Measurements from ENCODE around the gene CEP295NL. TPM values are rescaled to one million over a fixed set of nuclear protein-coding genes. Genes with fewer than 3 reads are reported as not detected.
"Not testable (repeated sequence)": the region's sequence is repeated elsewhere in the genome, so short reads cannot be mapped to it uniquely, and the experiment has no call there.

CEP295NL gene
- total RNA-seq: not detected in 2 replicates

DNA sequence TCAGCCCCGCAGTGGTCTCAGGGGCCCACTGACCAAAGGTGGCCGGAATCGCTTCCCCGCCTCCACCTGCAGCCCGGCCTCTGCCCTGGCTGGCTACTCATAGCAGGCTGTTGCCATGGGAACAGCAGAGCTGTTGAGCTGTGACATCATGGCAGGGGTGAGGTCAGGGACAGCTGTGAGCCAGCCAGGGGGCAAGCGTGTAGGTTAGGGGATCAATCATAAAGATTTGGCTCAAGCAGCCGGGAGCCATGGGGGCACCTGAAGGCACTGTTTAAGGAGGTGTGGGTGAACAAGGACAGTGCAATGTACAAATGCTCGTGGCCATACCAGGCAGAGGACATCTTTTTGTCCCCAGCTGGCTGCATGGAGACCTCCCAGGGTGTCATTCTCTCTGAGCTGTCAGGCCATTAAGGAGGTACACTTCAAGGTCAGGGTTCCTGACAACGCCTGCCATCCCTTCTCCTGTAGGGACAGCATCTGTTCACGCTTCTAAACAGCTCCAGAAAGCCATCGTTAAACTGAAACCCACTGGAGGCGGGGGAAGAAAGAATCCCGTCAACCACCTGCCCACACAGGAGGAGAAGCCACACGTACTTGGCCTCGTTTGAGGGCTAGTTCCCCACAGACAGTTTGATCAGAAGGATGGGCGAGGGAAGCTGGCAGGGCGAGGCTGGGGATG is at the start of gene CEP295NL:
Gene CEP295NL (minus strand): TSS at position 101 of the 679 bp plus-strand sequence. CDS start 1,373 bp downstream, outside the sequence.
- intact Hi-C loops (cut with micrococcal nuclease): no loop called here

- intact Hi-C loops (cut with micrococcal nuclease): no loop called here
These were observed 49.7 kb upstream of the CEP295NL start for GRCh38 chr17:78952706-78953105.

GRCh38 chr17:78951967-78952551 is 49.1 kb upstream of the CEP295NL start:
- intact Hi-C loops (cut with micrococcal nuclease): no loop called here

GRCh38 chr17:78950870-78951269 is 47.9 kb upstream of the CEP295NL start:
- intact Hi-C loops (cut with micrococcal nuclease): no loop called here

GRCh38 chr17:78947235-78948149 is 44.5 kb upstream of the CEP295NL start:
- intact Hi-C loops (cut with micrococcal nuclease): no loop called here

DNA sequence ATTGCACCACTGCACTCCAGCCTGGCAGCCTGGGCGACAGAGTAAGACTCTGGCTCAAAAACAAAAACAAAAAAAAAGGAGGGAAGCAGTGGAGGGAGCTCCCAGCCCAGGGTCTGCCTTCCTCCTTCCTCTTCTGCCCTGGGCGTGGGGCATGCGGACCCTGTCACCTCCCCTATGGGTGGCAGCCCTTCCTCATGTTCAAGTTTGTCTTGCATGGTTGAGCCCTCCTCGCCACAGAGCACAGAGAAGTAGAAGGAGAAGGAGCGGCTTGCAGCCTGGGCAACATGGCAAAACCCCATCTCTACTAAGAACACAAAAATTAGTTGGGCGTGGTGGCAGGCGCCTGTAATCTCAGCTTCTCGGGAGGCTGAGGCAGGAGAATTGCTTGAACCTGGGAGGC is 43.6 kb upstream of the CEP295NL start:
- intact Hi-C loops (cut with micrococcal nuclease): no loop called here

DNA sequence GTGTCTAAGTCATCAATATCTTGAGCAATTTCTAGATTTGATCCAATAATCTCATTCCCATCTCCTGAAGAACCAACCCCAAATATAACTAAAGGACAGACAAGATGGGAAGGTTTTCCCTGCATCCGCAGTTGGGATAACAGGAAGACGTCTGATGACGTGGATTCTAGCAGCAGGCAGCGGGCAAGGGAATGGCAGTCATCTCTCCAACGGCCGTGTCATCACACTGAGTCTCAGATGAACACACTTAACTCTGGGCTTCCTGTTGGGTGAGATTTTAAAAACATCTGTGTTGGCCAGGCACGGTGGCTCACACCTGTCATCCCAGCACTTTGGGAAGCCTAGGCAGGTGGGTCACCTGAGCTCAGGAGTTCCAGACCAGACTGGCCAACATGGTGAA is 43.1 kb upstream of the CEP295NL start:
- intact Hi-C loops (cut with micrococcal nuclease): no loop called here

GRCh38 chr17:78945455-78945854 is 42.5 kb upstream of the CEP295NL start:
- intact Hi-C loops (cut with micrococcal nuclease): not testable (repeated sequence)

DNA sequence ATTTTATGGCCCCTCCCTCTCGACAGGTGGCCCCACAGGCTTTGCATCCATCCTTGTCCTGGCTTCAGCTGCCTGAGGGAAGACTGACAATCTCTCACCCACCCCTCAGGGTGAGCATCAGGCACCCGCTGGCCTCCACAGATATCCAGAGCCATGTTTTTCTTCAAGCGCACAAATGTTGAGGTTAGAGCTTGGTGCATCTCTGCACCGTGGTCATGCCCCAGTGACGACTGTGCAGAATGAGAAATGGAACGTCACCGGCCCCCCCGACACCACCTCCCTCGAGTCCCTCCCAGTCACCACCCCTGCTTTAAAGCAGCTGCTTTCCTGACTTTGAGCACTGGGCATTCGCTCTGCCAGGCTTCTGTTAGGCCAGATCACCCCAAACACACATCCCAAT is 42.0 kb upstream of the CEP295NL start:
- intact Hi-C loops (cut with micrococcal nuclease): no loop called here

DNA sequence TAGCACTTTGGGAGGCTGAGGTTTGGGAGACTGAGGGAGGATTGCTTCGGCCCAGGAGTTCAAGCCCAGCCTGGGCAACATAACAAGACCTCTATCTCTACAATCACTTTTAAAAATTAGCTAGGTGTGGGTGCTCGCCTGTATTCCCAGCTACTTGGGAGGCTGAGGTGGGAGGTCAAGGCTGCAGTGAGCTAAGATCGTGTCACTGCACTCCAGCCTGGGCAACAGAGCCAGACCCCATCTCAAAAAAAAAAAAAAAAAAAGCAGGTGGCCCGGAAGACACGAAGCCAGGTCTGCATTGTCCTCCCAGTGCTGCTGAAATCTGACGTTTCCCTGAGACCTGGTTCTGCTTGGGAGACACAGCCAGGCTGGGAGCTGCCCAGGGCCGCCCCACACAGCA is 41.0 kb upstream of the CEP295NL start:
- intact Hi-C loops (cut with micrococcal nuclease): no loop called here

GRCh38 chr17:78940708-78941107 is 37.7 kb upstream of the CEP295NL start:
- intact Hi-C loops (cut with micrococcal nuclease): no loop called here

DNA sequence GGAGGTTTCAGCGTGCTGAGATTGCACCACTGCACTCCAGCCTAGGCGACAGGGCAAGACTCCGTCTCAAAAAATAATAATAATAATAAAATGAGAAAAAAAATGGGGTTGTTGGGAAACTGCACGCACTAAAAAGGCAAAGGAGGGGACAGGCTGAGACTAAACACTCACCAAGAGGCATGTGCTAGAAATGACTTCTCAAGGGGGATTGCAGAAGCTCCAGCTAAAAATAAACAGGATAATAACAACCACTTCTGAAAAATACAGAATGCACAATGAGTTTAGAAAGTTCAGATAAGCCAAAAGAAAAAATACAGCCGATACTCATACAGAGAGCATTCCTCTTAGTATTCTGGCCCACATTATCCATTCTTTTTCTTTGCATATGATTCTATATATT is 37.3 kb upstream of the CEP295NL start:
- intact Hi-C loops (cut with micrococcal nuclease): no loop called here

DNA sequence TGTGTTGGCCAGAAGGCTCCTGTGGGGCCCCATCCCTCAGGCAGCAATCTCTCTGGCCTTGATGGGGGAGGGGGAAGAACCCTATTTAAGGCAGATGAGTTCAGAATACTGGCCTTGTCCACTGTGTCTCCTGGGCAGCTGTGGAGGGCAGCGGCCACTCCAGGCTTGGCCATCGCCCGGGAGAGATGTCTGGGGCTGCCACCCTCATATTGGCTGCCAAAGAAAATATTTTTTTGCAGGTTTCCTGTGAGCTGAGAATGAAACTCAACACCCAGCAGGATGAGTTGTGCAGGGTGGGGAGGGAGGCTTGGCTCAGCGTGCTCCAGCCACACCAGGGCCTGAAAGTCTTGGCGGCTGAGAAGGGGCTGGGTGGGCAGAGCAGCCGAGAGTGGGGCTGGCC is 36.6 kb upstream of the CEP295NL start:
- intact Hi-C loops (cut with micrococcal nuclease): no loop called here

DNA sequence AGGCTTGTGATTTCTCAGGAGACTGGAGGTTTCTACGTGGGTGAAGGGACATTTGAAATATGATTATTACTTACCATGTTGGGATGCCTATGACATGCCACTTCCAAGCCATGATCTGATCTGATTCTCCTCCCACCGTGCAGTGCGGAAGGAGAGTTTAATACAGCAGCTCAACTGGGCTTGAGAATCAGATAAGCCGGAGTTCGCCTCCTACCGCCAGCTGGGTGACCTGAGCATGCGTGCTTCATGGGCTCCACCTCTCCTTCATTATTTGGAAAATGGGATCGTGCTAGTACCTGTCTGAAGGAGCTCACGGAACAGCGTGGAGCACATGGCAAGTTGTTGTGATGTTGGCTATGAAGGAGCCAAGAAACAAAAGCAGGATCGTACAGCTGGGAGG is 34.6 kb upstream of the CEP295NL start:
- intact Hi-C loops (cut with micrococcal nuclease): no loop called here

DNA sequence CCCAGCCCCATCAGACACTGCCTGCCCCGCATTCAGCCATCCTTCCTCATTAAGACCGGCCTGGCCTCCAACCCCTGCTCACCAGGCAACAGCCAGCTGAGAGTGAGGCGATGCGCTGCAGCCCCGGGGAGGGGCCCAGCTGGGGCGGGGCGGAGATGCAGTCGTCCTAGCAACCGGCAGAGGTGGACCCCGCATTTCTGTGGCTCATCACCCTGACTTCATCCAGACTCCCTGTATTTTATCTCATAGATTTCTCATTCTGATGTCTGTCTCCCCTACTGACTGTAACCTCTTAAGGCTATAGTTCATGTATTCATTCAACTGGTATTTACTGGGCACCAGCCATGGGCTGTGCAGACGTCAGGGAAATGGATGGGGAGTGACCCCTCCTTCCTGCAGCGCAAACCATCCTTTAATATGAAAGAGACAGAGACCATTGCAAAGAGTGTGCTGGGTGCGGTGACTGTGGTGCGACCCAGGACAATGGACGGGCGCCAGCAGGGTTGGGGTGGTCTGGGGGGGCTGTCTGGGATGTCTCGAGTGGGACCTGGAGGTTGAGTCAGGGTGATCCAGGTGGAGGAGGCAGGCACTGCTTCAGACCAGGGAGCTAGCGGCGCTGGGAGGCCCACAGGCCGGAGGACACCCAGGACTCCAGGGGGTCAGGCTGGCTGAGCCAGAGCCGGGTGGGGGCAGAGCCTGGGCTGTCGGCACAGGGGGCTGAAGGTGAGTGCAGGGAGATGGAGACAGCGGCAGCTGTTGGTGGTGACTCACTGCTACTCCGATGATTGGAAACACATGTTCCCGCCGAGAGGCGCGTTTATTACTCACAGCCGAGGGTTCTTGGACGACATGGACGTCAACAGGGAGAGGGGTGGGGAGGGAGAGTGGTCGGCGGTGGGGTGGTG is 32.7 kb upstream of the CEP295NL start:
- intact Hi-C loops (cut with micrococcal nuclease): no loop called here

- intact Hi-C loops (cut with micrococcal nuclease): no loop called here
These were observed 31.8 kb upstream of the CEP295NL start for GRCh38 chr17:78934681-78935418.

GRCh38 chr17:78933959-78934568 is 31.1 kb upstream of the CEP295NL start:
- intact Hi-C loops (cut with micrococcal nuclease): no loop called here

DNA sequence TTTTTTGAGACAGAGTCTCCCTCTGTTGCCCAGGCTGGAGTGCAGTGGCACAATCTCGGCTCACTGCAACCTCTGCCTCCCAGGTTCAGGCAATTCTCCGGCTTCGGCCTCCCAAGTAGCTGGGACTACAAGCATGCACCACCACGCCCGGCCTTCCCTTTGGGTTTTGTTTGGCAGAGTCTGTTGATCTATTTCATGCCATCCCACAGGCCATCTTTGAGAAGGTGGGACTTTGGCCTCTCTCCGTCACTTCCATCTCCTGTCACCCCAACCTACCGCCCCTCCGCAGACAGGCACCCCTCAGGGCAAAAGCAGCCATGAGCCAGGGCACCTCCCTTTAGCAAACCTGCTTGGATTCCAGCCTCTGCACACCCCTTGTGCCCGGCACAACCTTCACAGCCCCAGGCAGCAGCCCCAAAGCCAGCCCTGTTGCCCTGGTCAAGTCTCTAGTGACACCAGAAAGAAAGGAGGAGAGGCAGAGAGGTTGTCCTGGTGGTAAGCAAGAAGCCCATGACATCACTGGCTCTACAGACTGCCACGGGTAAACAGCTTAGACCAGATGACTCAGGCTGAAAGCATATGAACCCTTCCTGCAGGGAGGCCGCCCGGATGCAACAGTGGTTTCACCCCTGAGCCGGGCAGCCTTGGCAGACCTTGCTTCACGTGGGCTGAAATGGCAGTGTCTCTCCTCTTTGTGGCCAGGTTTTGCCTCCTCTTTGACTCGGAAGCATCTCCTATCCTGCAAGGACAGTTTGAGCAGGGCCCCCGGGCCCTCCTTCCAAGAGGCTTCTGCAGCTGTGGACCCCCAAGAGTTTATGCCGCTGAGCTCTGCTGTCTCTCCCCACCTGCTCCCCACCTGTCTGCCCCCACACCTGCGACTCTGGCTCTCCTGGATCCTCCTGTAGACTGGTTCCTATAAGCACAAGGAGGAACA is 30.3 kb upstream of the CEP295NL start:
- intact Hi-C loops (cut with micrococcal nuclease): no loop called here
